Fibroblast of mammary gland (primary cell): ENCODE measurements around the gene SCG2.

Experiments used
- DNase-seq: peaks from one replicate; pipeline ENCODE4 v3.0.0-alpha.2; 2010; ENCODE audit warnings: low read depth
- H3K4me3 ChIP-seq: 2 replicates; pipeline ENCODE4 v1.5.1; 2011; ENCODE audit warnings: low read depth, mild to moderate bottlenecking, low read length, moderate library complexity; ENCODE audit not compliant: control insufficient read depth
- CTCF ChIP-seq: conservative IDR thresholded peaks from 2 replicates; pipeline ENCODE4 v1.5.1; 2011; ENCODE audit warnings: low read depth, low read length, inconsistent platforms; ENCODE audit not compliant: control insufficient read depth, insufficient read depth

Gene SCG2

GRCh38 chr2:223591596-223591995 lies 10.6 kb downstream of the SCG2 start:
- DNase-seq, result peak; percentile 77
- no peak for TF ChIP-seq CTCF
- H3K4me3 ChIP-seq, result no peak overlapping the region

DNA sequence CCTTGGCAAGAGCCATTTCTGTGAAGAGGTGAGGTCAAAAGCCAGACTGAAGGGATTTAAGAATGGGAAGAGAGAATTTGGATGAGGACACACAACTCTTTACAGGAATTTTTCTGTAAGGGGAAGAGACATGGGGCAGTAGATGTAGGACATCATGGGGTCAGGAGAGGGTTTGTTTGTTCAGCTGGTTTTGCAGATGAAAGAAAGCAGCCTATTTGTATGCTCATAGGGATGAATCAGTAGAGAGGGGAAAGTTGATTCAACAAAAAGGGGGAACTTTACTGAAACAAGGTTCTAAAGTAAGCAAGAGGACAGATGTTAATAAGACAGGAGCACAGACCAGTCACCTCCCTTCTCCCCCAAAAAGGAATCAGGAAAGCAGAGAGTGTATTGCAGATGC lies 11.2 kb downstream of the SCG2 start:
- H3K4me3 ChIP-seq, result no peak overlapping the region
- peak; percentile 94 for DNase-seq
- TF ChIP-seq CTCF, result no peak

DNA sequence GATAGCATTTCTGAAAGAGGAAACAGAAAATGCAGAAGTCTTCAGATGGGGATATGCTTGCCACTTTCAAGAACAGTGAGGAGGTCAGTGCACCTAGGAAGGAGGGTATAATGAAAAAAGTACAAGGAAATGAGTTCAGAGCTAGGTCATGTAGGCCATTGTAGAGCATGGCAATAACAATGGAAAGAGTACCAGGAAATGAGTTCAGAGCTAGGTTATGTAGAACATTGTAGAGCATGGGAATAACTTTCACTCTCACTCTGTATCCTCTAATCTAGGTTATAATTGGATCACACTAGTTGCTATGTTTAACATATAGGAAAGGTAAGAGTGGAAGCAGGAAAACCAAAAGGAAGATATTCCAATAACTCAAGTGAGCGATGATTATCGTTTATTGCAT lies 12.3 kb downstream of the SCG2 start:
- no peak overlapping the region for H3K4me3 ChIP-seq
- DNase-seq, result no peak
- no peak for TF ChIP-seq CTCF

GRCh38 chr2:223588251-223588650 lies 13.9 kb downstream of the SCG2 start:
- DNase-seq, result no peak
- TF ChIP-seq CTCF, result no peak
- H3K4me3 ChIP-seq, result no peak overlapping the region

DNA sequence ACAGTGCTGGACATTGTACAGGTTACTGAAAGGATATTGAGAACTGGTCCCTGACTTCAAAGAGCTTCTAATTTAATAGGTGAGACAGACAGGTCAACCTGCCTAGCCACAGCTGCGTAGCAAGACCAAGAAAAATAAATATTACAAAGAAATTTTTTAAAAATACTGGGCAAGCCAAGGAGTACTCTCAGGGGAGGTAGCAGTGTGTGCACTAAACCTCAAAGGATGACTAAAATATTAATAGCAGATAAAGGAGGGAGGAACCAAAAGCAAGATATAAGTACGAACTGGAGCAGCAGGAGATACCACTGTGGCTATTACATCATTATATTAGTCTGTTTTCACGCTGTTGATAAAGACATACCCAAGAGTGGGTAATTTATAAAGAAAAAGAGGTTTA lies 14.9 kb downstream of the SCG2 start:
- no peak for DNase-seq
- no peak for TF ChIP-seq CTCF
- H3K4me3 ChIP-seq, result no peak overlapping the region

- TF ChIP-seq CTCF, result no peak
- DNase-seq, result peak; percentile 93
- no peak overlapping the region for H3K4me3 ChIP-seq
Observed at GRCh38 chr2:223586261-223586660, 15.9 kb downstream of the SCG2 start.

DNA sequence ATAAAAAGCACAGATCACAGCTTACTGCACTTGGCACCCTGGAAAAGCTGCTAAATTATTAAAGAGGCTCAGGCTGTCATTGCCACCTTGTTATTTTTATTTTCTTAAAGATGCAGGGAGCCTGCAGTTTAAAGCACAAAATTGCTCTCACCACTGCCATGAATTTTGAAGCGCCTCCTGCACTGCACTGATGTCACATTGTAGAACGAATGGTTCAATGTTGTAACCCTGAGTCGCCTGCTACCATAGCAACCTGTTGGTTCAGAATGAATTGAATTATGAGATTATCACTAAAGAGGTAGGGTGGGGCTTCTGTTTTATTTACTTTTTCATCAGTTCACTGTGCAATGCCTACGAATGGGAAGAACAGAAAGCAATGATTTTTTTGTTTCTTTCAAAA lies 16.5 kb downstream of the SCG2 start:
- peak; percentile 76 for DNase-seq
- H3K4me3 ChIP-seq, result no peak overlapping the region
- TF ChIP-seq CTCF, result no peak
